ENCODE data around the gene RECQL.

Gene RECQL

GRCh38 chr12:21502164-21502496, 695 bp upstream of the RECQL start:
- no peak for DNase-seq (ENCODE audit: low read depth, low spot score)
- Histone ChIP-seq H3K36me3 (ENCODE audit: insufficient read depth, insufficient read length, low read length) (peaks cover 42% of the 10 kb centered on the region), H3K4me1 (ENCODE audit: insufficient read depth, insufficient read length) (no peaks in the 10 kb centered on the region), H3K4me3 (ENCODE audit: insufficient read length, low read depth) (peak overlapping the region; percentile 90), H3K27me3 (ENCODE audit: insufficient read depth, insufficient read length) (no peaks in the 10 kb centered on the region), H3K9me3 (ENCODE audit: insufficient read depth, low read length) (no peaks in the 10 kb centered on the region), H3K9ac (ENCODE audit: insufficient read length, low read depth) (peak overlapping the region; percentile 91)
- TF ChIP-seq ZNF274 (IDR thresholded peaks at IDR 0.05; ENCODE audit: low read depth, low read length) (no peak), YY1 (IDR thresholded peaks at IDR 0.05; ENCODE audit: insufficient read depth, insufficient read length) (no peak)

GRCh38 chr12:21500786-21501257, 613 bp downstream of the RECQL start:
- no peaks in the 10 kb centered on the region for H3K9me3 ChIP-seq (ENCODE audit: insufficient read depth, low read length)
- H3K36me3 ChIP-seq (ENCODE audit: insufficient read depth, insufficient read length, low read length), result peaks cover 50% of the 10 kb centered on the region
- no peaks in the 10 kb centered on the region for H3K4me1 ChIP-seq (ENCODE audit: insufficient read depth, insufficient read length)
- no peaks in the 10 kb centered on the region for H3K27me3 ChIP-seq (ENCODE audit: insufficient read depth, insufficient read length)
- TF ChIP-seq YY1 (IDR thresholded peaks at IDR 0.05; ENCODE audit: insufficient read depth, insufficient read length), result no peak
- no peak for TF ChIP-seq SUZ12 (IDR thresholded peaks at IDR 0.05; ENCODE audit: extremely low read depth, insufficient read depth, insufficient read length)
- no peak for TF ChIP-seq ZNF274 (IDR thresholded peaks at IDR 0.05; ENCODE audit: low read depth, low read length)
- H3K9ac ChIP-seq (ENCODE audit: insufficient read length, low read depth), result peak overlapping the region; percentile 86
- no peak for DNase-seq (ENCODE audit: low read depth, low spot score)
- H3K4me3 ChIP-seq (ENCODE audit: insufficient read length, low read depth), result peak overlapping the region; percentile 90

GRCh38 chr12:21499765-21500164, 1.7 kb downstream of the RECQL start:
- Histone ChIP-seq H3K9me3 (ENCODE audit: insufficient read depth, low read length) (no peaks in the 10 kb centered on the region), H3K9ac (ENCODE audit: insufficient read length, low read depth) (no peak overlapping the region), H3K4me3 (ENCODE audit: insufficient read length, low read depth) (no peak overlapping the region), H3K36me3 (ENCODE audit: insufficient read depth, insufficient read length, low read length) (peaks cover 58% of the 10 kb centered on the region), H3K4me1 (ENCODE audit: insufficient read depth, insufficient read length) (no peaks in the 10 kb centered on the region), H3K27me3 (ENCODE audit: insufficient read depth, insufficient read length) (no peaks in the 10 kb centered on the region)
- no peak for TF ChIP-seq SUZ12 (IDR thresholded peaks at IDR 0.05; ENCODE audit: extremely low read depth, insufficient read depth, insufficient read length)
- no peak for TF ChIP-seq ZNF274 (IDR thresholded peaks at IDR 0.05; ENCODE audit: low read depth, low read length)
- DNase-seq (ENCODE audit: low read depth, low spot score), result no peak

GRCh38 chr12:21485998-21486397, 15.4 kb downstream of the RECQL start:
- no peaks in the 10 kb centered on the region for H3K4me1 ChIP-seq (ENCODE audit: insufficient read depth, insufficient read length)
- H3K27me3 ChIP-seq (ENCODE audit: insufficient read depth, insufficient read length), result no peaks in the 10 kb centered on the region
- no peak overlapping the region for H3K9ac ChIP-seq (ENCODE audit: insufficient read length, low read depth)
- H3K4me3 ChIP-seq (ENCODE audit: insufficient read length, low read depth), result no peak overlapping the region
- peaks cover 93% of the 10 kb centered on the region for H3K36me3 ChIP-seq (ENCODE audit: insufficient read depth, insufficient read length, low read length)
- no peak for DNase-seq (ENCODE audit: low read depth, low spot score)
- TF ChIP-seq YY1 (IDR thresholded peaks at IDR 0.05; ENCODE audit: insufficient read depth, insufficient read length), result no peak
- TF ChIP-seq ZNF274 (IDR thresholded peaks at IDR 0.05; ENCODE audit: low read depth, low read length), result no peak
- TF ChIP-seq SUZ12 (IDR thresholded peaks at IDR 0.05; ENCODE audit: extremely low read depth, insufficient read depth, insufficient read length), result no peak
- no peaks in the 10 kb centered on the region for H3K9me3 ChIP-seq (ENCODE audit: insufficient read depth, low read length)

- Histone ChIP-seq H3K27me3 (ENCODE audit: insufficient read depth, insufficient read length) (no peaks in the 10 kb centered on the region), H3K36me3 (ENCODE audit: insufficient read depth, insufficient read length, low read length) (peaks cover 91% of the 10 kb centered on the region)
These were observed 17.9 kb downstream of the RECQL start for GRCh38 chr12:21483531-21483930.

GRCh38 chr12:21478756-21479455, 22.5 kb downstream of the RECQL start:
- DNase-seq (ENCODE audit: low read depth, low spot score), result no peak
- no peaks in the 10 kb centered on the region for H3K4me1 ChIP-seq (ENCODE audit: insufficient read depth, insufficient read length)
- H3K27me3 ChIP-seq (ENCODE audit: insufficient read depth, insufficient read length), result no peaks in the 10 kb centered on the region
- TF ChIP-seq YY1 (IDR thresholded peaks at IDR 0.05; ENCODE audit: insufficient read depth, insufficient read length) (no peak), SUZ12 (IDR thresholded peaks at IDR 0.05; ENCODE audit: extremely low read depth, insufficient read depth, insufficient read length) (no peak), ZNF274 (IDR thresholded peaks at IDR 0.05; ENCODE audit: low read depth, low read length) (no peak)
- H3K36me3 ChIP-seq (ENCODE audit: insufficient read depth, insufficient read length, low read length), result peaks cover 96% of the 10 kb centered on the region
- H3K9me3 ChIP-seq (ENCODE audit: insufficient read depth, low read length), result no peaks in the 10 kb centered on the region
- H3K9ac ChIP-seq (ENCODE audit: insufficient read length, low read depth), result no peak overlapping the region
- no peak overlapping the region for H3K4me3 ChIP-seq (ENCODE audit: insufficient read length, low read depth)

More at GRCh38 chr12:21483531-21483930, 17.9 kb downstream of the RECQL start:
- Histone ChIP-seq H3K4me1 (ENCODE audit: insufficient read depth, insufficient read length) (no peaks in the 10 kb centered on the region), H3K9ac (ENCODE audit: insufficient read length, low read depth) (no peak overlapping the region), H3K9me3 (ENCODE audit: insufficient read depth, low read length) (no peaks in the 10 kb centered on the region), H3K4me3 (ENCODE audit: insufficient read length, low read depth) (no peak overlapping the region)
- DNase-seq (ENCODE audit: low read depth, low spot score), result no peak
- no peak for TF ChIP-seq ZNF274 (IDR thresholded peaks at IDR 0.05; ENCODE audit: low read depth, low read length)
- no peak for TF ChIP-seq YY1 (IDR thresholded peaks at IDR 0.05; ENCODE audit: insufficient read depth, insufficient read length)
- no peak for TF ChIP-seq SUZ12 (IDR thresholded peaks at IDR 0.05; ENCODE audit: extremely low read depth, insufficient read depth, insufficient read length)

- no peaks in the 10 kb centered on the region for H3K4me1 ChIP-seq (ENCODE audit: insufficient read depth, insufficient read length)
- TF ChIP-seq SUZ12 (IDR thresholded peaks at IDR 0.05; ENCODE audit: extremely low read depth, insufficient read depth, insufficient read length) (no peak), ZNF274 (IDR thresholded peaks at IDR 0.05; ENCODE audit: low read depth, low read length) (no peak), YY1 (IDR thresholded peaks at IDR 0.05; ENCODE audit: insufficient read depth, insufficient read length) (no peak)
- H3K36me3 ChIP-seq (ENCODE audit: insufficient read depth, insufficient read length, low read length), result peaks cover 96% of the 10 kb centered on the region
- no peak overlapping the region for H3K9ac ChIP-seq (ENCODE audit: insufficient read length, low read depth)
- no peaks in the 10 kb centered on the region for H3K27me3 ChIP-seq (ENCODE audit: insufficient read depth, insufficient read length)
- no peak for DNase-seq (ENCODE audit: low read depth, low spot score)
- no peaks in the 10 kb centered on the region for H3K9me3 ChIP-seq (ENCODE audit: insufficient read depth, low read length)
- no peak overlapping the region for H3K4me3 ChIP-seq (ENCODE audit: insufficient read length, low read depth)
These were observed 24.5 kb downstream of the RECQL start for GRCh38 chr12:21476949-21477348.

Measured in NT2/D1 (cell line).